Keratinocyte (primary cell): ENCODE measurements around the gene NCKAP5. TPM values are rescaled to one million over a fixed set of nuclear protein-coding genes. Genes with fewer than 3 reads are reported as not detected.

Experiments
- DNase-seq: peaks from one replicate; pipeline ENCODE4 v3.0.0-alpha.2; 2011; ENCODE audit warnings: low read depth, missing footprints, low spot score
- FAIRE-seq: peaks from 2 replicates; lab custom pipeline; 2011; peaks lifted over from hg19 to GRCh38; lab: Jason Lieb, UNC
- H2AFZ ChIP-seq: 2 replicates; pipeline ENCODE4 v1.6.0; 2012; ENCODE audit warnings: low read length, control low read depth, inconsistent platforms; ENCODE audit not compliant: control insufficient read depth
- H3K27ac ChIP-seq: 2 replicates; pipeline ENCODE4 v1.5.1; 2011; ENCODE audit warnings: low read length; ENCODE audit not compliant: control insufficient read depth, insufficient read depth
- H3K27me3 ChIP-seq: 3 replicates; pipeline ENCODE4 v1.6.0; 2011; ENCODE audit warnings: low read length; ENCODE audit not compliant: control insufficient read depth, insufficient read depth; ENCODE audit errors: extremely low read depth
- H3K36me3 ChIP-seq, 2 experiments: 2 replicates in 1 of 2; 3 replicates in 1 of 2; pipeline ENCODE4 v1.5.1; 2011; ENCODE audit warnings: low read length in 2 of 2, mild to moderate bottlenecking in 1 of 2; ENCODE audit not compliant: control insufficient read depth in 2 of 2, insufficient read depth in 2 of 2; ENCODE audit errors: extremely low read depth in 1 of 2
- H3K4me1 ChIP-seq: 3 replicates; pipeline ENCODE4 v1.5.1; 2011; ENCODE audit warnings: low read length; ENCODE audit not compliant: control insufficient read depth, insufficient read depth; ENCODE audit errors: extremely low read depth
- H3K4me2 ChIP-seq: 3 replicates; pipeline ENCODE4 v1.6.0; 2011; ENCODE audit warnings: low read depth, low read length; ENCODE audit not compliant: control insufficient read depth, insufficient read depth; ENCODE audit errors: extremely low read depth
- H3K4me3 ChIP-seq, 3 experiments: fragments of 200-600 bp in 1 of 3; sonication (generic) in 1 of 3; 2 replicates in 2 of 3; 3 replicates in 1 of 3; pipeline ENCODE4 v1.5.1; 2011 to 2016; ENCODE audit warnings: low read length in 3 of 3, mild to moderate bottlenecking in 3 of 3, control low read depth in 2 of 3, inconsistent platforms in 1 of 3, low read depth in 1 of 3, mixed read lengths in 1 of 3, mixed run types in 1 of 3, moderate library complexity in 1 of 3; ENCODE audit not compliant: control insufficient read depth in 2 of 3, insufficient read depth in 2 of 3; ENCODE audit errors: extremely low read depth in 1 of 3
- H3K79me2 ChIP-seq: 2 replicates; pipeline ENCODE4 v1.6.0; 2012; ENCODE audit warnings: low read length; ENCODE audit not compliant: control insufficient read depth, insufficient read depth
- H3K9ac ChIP-seq: 3 replicates; pipeline ENCODE4 v1.6.0; 2011; ENCODE audit warnings: low read length; ENCODE audit not compliant: control insufficient read depth, insufficient read depth; ENCODE audit errors: extremely low read depth
- H3K9me1 ChIP-seq: 3 replicates; pipeline ENCODE4 v1.6.0; 2011; ENCODE audit warnings: low read length; ENCODE audit not compliant: control insufficient read depth, insufficient read depth; ENCODE audit errors: extremely low read depth
- H3K9me3 ChIP-seq: 2 replicates; pipeline ENCODE4 v1.5.1; 2012; ENCODE audit warnings: low read depth, low read length; ENCODE audit not compliant: control insufficient read depth
- H4K20me1 ChIP-seq: 3 replicates; pipeline ENCODE4 v1.6.0; 2011; ENCODE audit warnings: low read length; ENCODE audit not compliant: control insufficient read depth, insufficient read depth; ENCODE audit errors: extremely low read depth
- EZH2 ChIP-seq: IDR thresholded peaks from one replicate; pipeline ENCODE4 v1.6.1; 2012; ENCODE audit warnings: inconsistent platforms, mild to moderate bottlenecking, low read length, moderate library complexity
- dilution Hi-C: fragments of 300-500 bp; cut with MboI; formaldehyde crosslinking; loops from one replicate; pipeline ENCODE4 v1.7.0; 2020; ENCODE audit warnings: low sequenced_read_pairs; ENCODE audit not compliant: extremely low pct_ligation_motif_present
- polyA plus RNA-seq, 5 experiments: library from polyadenylated mRNA; depleted of rRNA in 3 of 5; stranded (reverse) in 3 of 5; stranded (forward) in 1 of 5; unstranded in 1 of 5; fragments of >200 nt; gene quantifications; 1 replicate in 1 of 5; 2 replicates in 3 of 5; 3 replicates in 1 of 5; pipeline versions ENCODE4 v1.2.1 to v1.2.3, GENCODE V29; 2011 to 2012; ENCODE audit warnings: missing spikeins in 2 of 5, low read depth in 1 of 5, low replicate concordance in 1 of 5
- TF ChIP-seq, protein P1 (sequence below), 3 experiments: IDR thresholded peaks in 1 of 3; conservative IDR thresholded peaks in 1 of 3; optimal IDR thresholded peaks in 1 of 3; 2 replicates in 2 of 3; 3 replicates in 1 of 3; pipeline versions ENCODE3 to v1.5.1; 2011; ENCODE audit warnings: low read length in 3 of 3, mild to moderate bottlenecking in 3 of 3, moderate library complexity in 2 of 3, control low read depth in 1 of 3, inconsistent platforms in 1 of 3; ENCODE audit not compliant: insufficient read depth in 2 of 3; ENCODE audit errors: extremely low read depth in 1 of 3

NCKAP5 gene
- polyA plus RNA-seq, 1 donor (not counting 4 experiments of a cell fraction or from before 2014, with no cell fraction given), result 3.6 TPM

DNA sequence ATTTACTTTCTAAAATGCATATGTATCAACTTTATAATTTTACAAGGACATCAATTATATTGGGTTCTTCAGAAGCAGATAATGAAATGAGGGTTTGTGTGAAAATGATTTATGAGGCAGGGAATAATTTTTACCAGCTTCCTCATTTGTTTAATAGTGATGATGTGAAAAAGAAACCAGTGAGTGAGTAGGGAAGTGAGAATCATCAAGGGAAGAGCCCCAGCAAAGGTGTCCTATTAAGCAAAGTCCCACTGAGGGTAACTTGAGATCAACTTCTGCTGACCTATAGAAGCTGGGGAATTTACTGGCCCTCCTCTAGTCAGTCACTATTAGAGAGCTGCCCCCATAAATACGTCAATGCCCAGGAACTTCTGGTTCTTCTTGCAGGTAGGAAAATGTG lies 631.5 kb downstream of the NCKAP5 start:
- no peaks in the 10 kb centered on the region for H3K4me1 ChIP-seq
- H3K27ac ChIP-seq, result no peak overlapping the region
- dilution Hi-C loops, result no loop called here
- H3K9ac ChIP-seq, result no peak overlapping the region
- H3K4me2 ChIP-seq, result no peak overlapping the region
- no peaks in the 10 kb centered on the region for H4K20me1 ChIP-seq
- H3K79me2 ChIP-seq, result no peaks in the 10 kb centered on the region
- no peak overlapping the region for H2AFZ ChIP-seq
- no peak for DNase-seq
- no peak for FAIRE-seq
- H3K9me3 ChIP-seq, result no peaks in the 10 kb centered on the region
- TF ChIP-seq, protein P1, sequence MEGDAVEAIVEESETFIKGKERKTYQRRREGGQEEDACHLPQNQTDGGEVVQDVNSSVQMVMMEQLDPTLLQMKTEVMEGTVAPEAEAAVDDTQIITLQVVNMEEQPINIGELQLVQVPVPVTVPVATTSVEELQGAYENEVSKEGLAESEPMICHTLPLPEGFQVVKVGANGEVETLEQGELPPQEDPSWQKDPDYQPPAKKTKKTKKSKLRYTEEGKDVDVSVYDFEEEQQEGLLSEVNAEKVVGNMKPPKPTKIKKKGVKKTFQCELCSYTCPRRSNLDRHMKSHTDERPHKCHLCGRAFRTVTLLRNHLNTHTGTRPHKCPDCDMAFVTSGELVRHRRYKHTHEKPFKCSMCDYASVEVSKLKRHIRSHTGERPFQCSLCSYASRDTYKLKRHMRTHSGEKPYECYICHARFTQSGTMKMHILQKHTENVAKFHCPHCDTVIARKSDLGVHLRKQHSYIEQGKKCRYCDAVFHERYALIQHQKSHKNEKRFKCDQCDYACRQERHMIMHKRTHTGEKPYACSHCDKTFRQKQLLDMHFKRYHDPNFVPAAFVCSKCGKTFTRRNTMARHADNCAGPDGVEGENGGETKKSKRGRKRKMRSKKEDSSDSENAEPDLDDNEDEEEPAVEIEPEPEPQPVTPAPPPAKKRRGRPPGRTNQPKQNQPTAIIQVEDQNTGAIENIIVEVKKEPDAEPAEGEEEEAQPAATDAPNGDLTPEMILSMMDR (optimal IDR thresholded peaks at IDR 0.05 in 1 of 3, IDR thresholded peaks at IDR 0.05 in 1 of 3, conservative IDR thresholded peaks at IDR 0.05 in 1 of 3; ENCODE audit: extremely low read depth in 1 of 3, insufficient read depth in 2 of 3, low read length in 3 of 3), result no peak
- no peak for TF ChIP-seq EZH2
- H3K4me3 ChIP-seq, result no peak overlapping the region
- H3K27me3 ChIP-seq, result no peaks in the 10 kb centered on the region
- no peaks in the 10 kb centered on the region for H3K36me3 ChIP-seq
- H3K9me1 ChIP-seq, result no peaks in the 10 kb centered on the region

DNA sequence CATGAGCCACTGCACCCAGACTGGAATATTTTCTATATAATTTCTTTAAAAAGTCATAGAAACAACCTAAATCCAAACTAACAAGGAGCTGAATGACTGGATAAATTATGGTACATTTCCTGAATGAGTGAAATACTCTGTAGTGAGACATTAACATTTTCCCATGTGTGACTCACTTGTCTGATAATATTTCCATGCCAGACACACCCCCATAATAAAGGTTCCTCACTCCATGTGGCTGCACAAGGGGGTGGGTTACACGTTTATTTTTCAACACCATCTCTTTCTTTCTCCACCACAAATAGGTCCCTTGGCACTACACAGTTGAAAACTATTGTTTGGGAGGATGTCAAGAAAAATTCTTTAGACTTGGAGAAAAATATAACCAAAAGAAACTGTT lies 632.0 kb downstream of the NCKAP5 start:
- H4K20me1 ChIP-seq, result no peaks in the 10 kb centered on the region
- H3K79me2 ChIP-seq, result no peaks in the 10 kb centered on the region
- H3K4me1 ChIP-seq, result no peaks in the 10 kb centered on the region
- no peak overlapping the region for H3K27ac ChIP-seq
- no peak for TF ChIP-seq EZH2
- TF ChIP-seq, protein P1 (optimal IDR thresholded peaks at IDR 0.05 in 1 of 3, IDR thresholded peaks at IDR 0.05 in 1 of 3, conservative IDR thresholded peaks at IDR 0.05 in 1 of 3; ENCODE audit: extremely low read depth in 1 of 3, insufficient read depth in 2 of 3, low read length in 3 of 3), result no peak
- dilution Hi-C loops, result no loop called here
- no peaks in the 10 kb centered on the region for H3K9me3 ChIP-seq
- no peaks in the 10 kb centered on the region for H3K36me3 ChIP-seq
- DNase-seq, result no peak
- H2AFZ ChIP-seq, result no peak overlapping the region
- H3K4me2 ChIP-seq, result no peak overlapping the region
- no peaks in the 10 kb centered on the region for H3K9me1 ChIP-seq
- FAIRE-seq, result no peak
- no peaks in the 10 kb centered on the region for H3K27me3 ChIP-seq
- H3K4me3 ChIP-seq, result no peak overlapping the region
- no peak overlapping the region for H3K9ac ChIP-seq
